GM18519 (cell line): ENCODE data around the gene DDTL.

Source experiments
- ATAC-seq: cut with Tn5 transposase; IDR thresholded peaks from one replicate; pipeline ENCODE4 v1.9.1; 2021; ENCODE audit warnings: mild to moderate bottlenecking, moderate library complexity; ENCODE audit not compliant: unreplicated experiment, low FRiP score

The DDTL gene

DNA sequence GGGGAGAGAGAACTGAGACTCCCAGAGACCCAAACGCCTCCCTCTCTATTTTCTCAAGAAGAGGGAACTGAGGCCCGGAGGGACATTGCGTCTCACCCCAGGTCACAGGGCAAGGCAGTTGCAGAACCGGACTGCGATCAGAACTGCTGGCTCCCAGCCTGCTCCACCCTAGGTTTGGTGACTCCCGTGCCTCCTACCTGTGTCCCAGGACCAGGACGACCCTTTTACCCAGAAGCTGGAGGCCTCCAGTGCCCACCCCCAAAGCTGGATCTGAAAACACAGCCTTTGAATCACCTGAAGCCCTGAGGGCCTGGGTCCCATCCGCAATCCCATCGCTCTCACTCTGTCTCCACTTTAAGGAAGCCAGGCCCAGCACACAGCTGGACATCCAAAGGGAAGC is 37.2 kb downstream of the DDTL start:
- ATAC-seq = no peak

DNA sequence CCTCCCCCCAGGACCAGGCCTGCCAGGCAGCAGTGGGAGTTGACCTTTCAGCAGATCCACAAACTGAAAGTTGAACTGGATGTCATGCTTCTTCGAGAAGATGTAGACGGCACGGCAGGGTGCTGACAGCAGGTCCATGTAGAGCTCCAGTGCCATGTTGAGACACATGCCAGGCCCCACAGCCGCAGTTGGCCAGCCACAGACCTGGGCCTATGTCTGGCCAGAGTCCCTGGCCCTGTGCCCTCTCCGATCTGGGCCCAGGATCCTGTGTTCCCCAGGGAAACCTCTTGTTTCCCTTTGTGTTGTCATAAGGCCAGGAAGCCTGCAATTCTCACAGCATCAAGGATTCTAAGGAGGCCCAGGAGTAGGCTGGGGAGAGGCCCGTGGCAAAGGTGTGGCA is 38.5 kb downstream of the DDTL start, which contains the start of gene GSTT4:
Gene GSTT4 (minus strand): TSS at position 253 of the 400 bp plus-strand sequence. CDS start 97 bp downstream, at position 156.
- no peak for ATAC-seq

DNA sequence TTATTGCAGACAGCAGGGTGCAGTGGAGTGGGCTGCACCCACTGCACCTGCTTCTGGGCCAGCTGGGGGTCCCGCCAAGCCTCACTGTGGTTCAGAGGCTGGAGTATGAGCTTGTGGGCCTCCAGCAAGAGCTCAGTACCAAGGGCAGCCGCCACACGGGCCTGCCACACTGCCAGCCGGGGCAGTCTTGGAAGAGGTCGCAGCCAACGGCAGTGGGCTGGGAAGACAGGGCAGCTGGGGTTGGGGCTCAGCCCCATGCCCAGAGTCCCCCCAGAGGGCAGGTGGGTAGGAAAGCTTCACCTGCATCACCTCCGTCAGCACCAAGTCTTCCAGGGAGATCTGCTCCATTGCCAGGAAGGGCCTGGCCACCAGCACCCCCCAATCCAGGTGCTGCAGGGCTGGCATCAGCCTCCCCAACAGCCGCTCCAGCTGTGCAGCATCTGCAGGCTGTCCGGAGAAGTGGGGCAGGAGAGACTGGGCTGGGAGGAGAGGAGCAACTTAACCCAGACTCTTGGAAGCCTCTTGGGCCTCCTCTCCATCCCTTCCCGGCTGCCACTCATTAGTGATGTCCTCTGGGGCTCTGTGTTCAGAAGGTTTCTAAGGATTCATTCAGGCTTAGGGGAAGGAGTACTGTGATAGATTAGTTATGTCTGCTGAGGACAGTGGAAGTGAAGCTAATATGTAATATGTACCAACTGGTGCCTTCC is 39.7 kb downstream of the DDTL start:
- ATAC-seq = no peak

DNA sequence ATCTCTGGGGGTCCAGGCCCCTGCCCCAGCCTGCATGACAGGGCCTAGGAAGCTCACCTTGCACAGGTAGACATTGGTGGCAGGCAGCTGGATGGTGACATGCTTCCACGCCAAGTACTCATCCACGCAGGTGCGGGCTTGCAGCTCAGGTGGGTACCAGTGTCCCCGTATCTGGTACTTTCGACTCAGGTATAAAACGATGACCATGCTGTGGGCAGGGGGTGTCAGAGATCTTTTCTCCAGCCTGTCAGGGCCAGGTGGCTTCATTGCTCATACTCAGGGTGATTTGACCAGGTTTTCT is 40.2 kb downstream of the DDTL start:
- ATAC-seq = no peak

DNA sequence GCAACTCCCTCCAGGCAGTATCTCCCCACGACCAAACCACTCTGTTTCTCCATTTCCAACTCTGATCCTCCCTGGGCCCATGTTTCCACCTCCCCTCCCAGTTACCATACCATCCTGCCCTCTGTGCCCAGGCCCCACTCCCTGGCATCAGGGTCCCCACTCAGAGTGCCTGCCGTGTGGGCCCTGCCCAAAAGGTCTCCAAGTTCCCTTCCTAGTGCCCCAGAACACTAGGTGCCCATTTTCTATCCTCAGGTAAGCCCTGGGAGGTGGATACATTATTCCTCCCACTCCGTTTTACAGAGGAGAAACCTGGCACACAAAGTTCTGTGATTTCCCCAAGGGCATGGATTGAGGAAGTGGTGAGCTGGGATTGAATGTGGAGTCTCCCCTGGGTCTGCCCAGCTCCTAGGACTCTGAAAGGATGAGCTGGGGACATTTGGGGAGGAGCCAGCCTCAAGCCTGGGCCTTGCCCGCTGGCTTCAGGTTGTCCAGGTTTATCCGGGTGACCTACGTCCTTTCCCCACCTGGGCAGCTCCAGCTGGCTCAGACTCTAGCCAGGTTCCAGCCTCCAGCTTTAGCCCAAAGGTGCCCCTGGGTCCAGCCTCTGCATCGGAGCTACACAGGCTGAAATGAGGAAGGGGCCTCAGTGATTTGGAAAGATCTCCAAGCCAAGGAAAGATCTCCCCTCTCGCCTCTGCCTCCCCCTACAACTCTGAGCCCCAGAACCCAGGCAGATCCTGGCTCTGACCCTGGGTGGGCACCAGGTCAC is 40.7 kb downstream of the DDTL start:
- ATAC-seq = no peak

DNA sequence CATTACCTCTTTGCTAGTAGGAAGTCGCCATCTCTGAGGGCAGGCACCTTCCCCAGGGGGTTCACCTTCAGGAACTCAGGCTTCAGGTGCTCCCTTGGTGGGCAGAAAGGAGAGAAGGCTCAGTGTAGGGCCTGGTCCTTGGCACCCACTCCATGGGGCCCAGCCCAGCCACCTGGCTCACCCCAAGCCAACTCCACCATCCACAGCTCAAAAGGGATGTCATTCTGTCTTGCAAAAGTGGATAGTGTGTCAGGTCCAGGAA is 41.3 kb downstream of the DDTL start:
- no peak for ATAC-seq

DNA sequence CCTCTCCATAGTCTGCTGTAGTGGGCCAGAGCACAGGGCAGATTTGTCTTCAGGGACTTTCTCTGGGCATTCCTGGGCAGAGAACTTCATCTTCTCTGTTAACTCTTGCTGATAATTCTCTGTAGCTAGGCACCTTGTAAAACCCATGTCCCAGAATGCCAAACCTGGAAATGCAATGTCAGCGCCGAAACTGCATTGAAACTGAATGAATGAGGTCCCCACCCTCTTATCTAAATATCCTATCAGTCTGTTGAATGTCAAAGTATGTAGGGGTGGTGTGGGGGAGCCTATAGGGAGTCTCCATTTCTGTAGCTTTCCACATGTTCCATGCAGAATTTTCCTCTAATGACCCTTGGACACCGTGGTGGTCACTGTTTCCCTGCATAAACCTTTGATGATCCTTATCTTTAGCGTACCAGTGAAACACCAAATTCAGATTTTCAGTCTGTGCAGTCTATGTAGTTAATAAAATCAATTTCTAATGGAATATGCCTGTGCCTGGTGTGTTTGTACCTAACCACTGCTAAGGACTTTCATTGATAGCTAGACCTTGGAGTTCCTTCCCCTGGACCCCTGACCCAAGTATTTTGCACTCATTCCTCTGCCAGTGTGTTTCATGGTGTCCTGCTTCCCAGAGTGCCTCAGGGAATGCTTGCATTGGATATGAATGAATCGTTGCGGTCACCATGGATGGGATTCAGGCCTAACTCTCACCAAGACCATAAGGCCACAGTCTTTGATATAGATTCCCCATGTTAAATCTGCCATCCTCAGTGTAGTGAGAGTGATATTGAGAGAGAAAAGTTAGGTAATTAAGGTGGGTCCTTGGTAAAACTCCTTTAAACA is 41.9 kb downstream of the DDTL start:
- ATAC-seq = no peak

DNA sequence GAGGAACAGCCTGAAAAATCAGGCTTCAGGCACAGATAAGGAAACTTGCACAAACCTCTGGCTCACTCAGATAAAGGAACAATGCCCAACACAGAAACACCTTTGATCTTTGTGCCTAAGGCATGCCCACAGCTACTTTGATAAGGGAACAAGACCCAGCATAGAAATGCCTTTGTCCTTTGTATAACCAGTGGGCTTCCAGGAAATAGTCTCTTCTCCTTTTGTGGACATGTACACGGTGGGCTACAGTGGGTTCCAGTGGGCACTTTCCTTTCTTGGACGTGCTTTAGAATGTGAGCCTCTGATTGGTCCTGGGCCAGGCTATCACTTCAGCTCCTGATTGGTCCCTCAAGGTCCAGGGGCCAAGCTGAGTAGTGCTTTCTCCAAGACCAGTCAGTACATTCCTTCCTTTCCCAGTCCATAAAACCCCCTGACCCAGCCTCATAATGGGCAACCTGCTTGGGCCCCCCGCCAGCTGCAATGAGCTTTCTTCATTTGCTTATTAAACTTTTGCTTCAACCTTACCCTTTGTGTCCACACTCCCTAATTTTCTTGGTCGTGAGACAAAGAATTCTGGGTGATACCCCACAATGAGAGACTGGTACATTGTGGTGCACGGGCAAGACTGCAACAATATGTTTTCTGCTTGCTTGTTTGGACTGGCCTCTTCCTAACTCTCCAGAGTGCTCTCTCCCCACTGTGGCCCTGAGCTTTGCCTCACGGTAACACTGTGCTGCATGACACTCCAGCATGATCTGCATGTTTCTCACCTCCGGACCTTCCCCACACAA is 42.7 kb downstream of the DDTL start:
- no peak for ATAC-seq

DNA sequence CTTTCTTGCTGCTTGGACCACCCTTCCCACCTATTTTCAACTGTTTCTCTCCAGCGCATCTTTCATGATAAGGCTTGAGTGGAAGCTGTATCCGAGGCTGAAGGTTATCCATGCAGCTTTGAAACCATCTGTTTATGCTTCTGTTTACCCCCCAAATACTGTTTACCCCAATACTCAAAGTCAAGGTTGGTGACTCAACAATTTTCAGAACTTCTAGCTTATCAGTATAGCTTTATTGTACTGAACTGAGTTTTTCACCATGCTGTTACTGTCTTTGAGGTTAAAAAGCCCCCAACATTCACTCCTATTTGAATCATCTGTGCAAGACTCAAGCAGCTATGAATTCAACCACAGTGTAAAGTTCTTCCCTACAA is 43.3 kb downstream of the DDTL start:
- ATAC-seq = no peak

DNA sequence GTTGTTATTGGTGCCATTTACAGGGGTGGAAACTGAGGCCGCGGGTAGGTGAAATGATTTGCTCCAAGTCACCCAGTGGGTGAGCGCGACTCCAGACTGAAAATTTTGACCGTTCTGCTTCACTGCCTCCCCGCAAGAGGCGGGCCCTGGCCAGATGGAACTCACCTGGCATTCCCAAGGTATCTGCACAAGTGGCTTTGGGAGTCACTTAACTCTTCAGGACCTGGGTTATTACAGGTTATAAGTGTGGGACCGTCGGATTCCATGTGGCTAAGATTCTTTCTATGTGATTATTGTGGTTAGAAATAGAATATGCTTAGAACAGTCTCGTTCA is 45.0 kb downstream of the DDTL start:
- no peak for ATAC-seq

DNA sequence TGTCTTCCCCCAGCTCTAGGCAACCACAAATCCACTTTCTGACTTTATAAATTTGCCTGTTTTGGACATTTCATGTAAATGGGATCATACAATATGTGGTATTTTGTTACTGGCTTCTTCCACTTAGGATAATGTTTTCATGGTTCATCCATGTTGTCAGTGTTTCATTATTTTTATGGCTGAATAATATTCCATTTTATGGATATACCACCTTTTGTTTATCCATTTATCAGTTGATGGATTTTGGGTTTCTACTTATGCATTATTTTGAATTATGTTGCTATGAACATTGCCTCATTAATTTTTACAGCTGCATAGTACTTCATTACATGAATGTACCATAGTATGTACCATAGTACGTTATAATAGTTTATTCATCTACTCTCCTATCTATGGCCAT is 49.5 kb downstream of the DDTL start:
- ATAC-seq = no peak

DNA sequence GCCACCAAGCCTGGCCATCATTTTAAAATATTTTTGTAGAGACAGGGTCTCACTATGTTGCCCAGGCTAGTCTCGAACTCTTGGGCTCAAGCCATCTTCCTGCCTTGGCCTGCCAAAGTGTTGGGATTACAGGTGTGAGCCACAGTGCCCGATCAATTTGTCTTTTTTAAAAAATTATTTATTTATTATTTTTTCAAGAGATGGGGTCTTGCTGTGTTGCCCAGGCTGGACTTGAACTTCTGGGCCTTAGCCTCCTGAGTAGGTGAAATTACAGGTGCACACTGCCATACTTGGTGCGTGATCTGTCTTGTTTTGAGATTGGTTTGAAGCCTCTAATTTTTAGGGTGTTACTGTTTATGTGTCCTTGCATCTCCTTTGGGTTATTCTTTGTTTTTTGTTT is 54.6 kb downstream of the DDTL start:
- ATAC-seq = no peak
